ENCODE measurements around the gene PMFBP1.
A peak's percentile ranks its signal among the peaks of the same experiment; 100 is the strongest.

The PMFBP1 gene

DNA sequence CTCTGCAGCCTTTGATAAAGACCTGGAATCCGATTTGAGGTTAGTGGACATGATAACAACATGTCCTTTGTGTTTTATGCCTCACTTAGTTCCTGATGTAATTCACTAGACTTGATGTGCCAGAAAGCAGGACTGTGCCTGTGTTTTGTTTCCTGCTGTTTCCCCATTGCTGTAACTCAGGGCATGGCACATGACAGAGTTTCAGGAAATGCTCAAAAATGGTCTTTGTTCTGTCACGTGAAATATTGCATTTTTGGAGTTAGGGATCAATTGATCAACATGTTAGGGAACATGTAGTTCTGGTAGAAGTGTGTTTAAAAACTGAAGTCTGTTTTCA, 45.6 kb downstream of the PMFBP1 start:
- DNase-seq = no peak

- DNase-seq = no peak
Measured at GRCh38 chr16:72125635-72126428, 46.1 kb downstream of the PMFBP1 start.

DNA sequence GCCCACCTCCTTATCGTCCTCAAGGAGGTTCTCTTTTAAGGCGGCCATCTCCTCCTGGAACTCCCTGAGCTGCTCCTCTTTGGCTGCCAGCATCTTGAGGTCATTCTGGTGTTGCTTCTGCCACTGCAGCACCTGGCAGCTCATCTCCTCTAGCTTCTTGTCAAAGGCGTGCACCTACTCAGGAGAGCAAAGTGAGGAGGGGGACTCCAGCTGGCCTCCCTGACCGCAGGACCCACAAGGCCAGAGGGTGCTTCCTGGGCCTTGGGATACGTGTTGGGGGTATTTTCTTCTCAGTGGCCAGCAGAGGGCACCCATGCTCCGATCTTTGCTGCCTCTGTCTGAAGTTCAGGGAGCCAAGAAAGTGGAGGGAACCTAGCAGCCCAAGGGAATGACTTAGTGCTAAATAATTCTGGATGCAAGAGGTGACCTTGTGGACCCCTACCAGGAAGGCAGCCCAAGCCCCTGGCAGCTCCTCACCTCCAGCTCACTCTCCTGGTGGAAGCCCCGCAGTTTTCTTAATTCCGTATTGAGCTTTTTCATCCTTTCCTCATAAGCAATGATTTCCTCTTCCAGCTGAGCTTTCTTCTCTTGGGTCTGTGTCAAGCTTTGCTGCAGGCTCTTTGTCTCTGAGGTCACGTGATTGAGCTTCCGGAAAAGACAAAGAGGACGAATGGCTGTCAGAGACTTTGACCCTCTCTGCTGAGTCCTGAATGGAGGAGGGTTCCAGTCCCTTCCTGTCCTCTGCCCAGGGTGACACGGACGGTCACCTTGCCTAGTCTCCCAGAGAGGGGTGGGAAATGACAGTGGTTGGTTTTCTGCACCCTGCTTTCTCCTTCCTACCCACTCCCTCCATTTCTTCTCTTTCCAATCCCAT, 47.0 kb downstream of the PMFBP1 start:
- peak; percentile 36 for DNase-seq

DNA sequence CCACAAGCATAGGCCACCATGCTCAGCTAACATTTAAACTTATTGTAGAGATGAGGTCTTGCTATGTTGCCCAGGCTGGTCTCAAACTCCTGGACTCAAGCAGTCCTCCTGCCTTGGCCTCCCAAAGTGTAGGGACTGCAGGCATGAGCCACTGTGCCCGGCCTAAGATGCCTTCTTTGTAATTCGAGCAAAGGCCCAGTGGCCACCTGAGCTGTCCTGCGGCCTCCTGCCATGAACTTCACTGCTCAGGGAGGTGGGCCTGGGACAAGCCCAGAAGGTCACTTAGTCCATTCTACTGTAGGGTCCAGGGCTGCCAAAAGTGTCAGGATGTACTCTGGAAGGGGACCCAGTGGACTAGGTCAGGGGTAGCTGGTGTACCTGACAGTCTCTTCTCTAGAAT, 47.8 kb downstream of the PMFBP1 start:
- DNase-seq = no peak

DNA sequence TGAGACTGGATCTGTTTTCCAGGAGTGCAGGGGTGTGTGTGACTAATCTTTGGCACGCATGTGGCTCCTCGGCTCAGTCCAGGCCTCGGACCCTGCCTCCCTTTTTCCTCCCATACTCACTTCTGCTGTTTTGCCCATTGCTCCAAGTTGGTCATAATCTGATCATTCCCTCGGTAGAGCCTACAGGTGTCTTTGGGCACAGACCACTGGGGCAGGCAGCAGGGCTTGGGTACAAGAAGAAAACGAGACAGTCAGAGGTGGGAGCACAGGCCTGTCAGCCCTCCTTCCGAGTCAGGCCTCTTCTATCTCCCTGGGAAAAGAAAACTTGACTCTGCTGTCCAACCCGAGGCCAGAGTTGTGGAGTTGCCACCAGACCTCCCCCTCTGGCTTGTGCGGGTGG, 48.5 kb downstream of the PMFBP1 start:
- no peak for DNase-seq

DNA sequence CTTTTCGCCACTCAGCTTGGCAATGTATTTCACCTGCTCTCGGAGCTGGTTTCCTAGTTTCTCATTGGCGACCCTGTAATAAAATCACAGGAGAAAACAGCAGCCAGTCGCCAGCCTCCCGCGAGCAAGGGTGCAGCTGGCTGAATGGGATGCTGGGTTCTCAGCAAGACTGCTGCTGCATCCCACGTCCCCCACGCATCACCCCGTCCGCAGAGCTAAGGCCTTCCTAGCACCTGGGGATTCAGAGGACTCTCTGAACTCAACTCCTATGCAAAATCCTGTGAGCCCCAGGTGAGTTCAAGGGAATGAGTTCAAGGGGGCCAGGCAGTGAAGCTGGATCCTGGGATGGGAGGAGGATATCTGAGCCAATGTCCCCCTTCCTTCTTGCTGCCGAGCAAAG, 49.0 kb downstream of the PMFBP1 start:
- no peak for DNase-seq

DNA sequence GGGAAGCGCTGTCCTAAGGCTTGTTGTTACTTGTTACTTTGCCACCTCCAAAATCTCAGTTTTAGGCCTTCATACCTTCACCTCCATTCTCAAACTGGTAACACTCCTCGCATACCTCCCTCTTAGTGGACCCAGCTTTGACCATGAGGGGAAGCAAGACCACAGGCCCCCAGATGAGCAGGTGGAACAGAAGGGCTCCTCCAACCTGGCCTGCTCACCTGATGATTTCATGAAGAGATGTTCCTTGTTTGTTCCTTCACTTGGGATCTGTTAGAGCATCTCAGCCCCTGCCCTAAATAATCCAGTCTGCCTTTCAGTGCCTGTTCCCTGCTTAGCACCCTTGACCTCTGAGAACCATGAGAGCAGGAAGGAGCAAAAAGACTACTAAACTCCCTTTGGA, 49.6 kb downstream of the PMFBP1 start:
- DNase-seq = no peak

DNA sequence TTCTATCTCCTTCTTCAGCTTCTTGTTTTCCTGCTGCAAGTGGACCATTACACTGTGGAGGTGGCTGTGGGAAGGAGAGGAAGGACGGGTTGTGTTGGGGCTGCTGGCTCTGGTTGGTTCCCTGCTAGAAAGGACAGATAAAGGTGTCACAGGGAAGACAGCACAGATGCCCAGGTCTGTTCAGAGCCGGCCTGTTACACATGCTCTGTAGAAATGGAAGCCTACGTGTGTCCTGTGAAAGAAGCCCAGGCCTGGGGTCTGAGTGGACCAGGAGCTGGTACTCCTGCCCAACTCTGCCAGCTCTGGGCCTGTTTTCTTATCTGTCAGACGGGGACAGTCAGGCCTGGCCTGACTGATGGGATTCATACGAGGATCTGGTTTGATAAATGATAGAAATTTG, 51.9 kb downstream of the PMFBP1 start:
- DNase-seq = no peak

DNA sequence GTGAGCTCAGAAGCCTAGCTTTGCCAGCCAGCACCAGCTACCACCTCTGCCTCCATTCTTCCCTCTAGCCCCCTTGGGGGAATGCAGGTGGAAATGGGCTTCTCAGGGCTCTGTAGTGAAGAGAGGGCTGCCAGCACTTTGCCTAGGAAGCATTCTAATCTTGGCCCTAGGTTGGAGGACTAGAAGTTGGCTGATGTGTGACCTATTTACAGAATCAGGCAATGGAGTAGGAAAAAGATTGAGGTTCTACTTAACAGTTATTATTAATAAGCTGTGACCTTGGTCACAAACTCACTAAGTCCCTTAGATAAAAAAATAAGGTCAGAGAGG, 58.4 kb downstream of the PMFBP1 start:
- DNase-seq = no peak

DNA sequence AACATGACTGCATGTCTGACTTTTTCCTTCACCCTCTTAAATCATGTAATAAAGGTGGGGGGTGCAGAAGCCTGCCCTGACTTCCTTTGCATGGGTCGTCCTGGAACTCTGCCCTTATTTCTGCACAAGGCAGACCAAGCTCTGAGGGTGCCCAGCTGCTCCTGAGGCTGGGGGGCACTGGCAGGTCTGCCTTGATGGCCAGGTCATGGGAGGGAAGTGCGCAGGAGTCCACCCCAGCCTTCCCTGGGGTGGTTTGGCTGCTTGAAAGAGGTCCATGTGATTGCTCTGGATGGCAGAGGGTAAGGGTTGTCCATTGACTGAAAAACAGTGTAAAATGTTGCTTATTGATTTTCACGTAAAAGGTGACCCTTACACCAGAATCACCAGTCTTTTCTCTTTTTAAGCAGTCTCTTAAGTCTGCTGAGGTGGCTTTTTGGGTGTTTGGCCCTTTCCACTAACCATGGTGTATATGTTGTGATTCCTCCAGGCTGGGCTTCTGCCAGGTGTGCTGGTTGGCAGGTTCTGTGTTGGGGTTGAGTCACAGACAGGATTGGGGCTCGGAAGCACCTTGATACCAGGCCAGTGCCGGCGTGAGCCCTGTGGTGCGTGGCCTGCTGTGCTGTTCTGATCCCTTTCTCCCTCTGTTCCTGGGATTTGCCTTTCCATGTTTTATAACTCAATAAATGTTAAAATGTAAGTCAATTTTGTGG, 58.9 kb downstream of the PMFBP1 start:
- no peak for DNase-seq

DNA sequence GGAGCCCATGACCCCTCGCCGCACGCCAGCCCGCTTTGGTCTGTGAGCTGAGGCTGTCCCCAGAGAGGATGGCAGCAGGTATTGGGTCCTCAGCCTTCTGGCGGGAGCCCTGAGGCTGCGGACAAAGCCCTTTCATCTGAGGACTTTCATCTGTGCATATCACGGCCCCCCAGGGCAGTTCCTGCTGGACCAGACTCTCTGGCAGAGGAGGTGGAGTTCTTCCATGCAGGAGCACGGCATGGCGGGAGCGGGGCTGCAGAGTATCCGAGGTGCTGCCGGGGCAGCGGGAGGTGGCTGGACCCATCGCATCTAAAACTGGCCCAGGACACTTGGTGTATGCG, 59.5 kb downstream of the PMFBP1 start:
- DNase-seq = no peak

- DNase-seq = no peak
Measured at GRCh38 chr16:72111657-72112451, 60.1 kb downstream of the PMFBP1 start.

- DNase-seq = no peak
Measured at GRCh38 chr16:72110662-72111615, 61.0 kb downstream of the PMFBP1 start.

DNA sequence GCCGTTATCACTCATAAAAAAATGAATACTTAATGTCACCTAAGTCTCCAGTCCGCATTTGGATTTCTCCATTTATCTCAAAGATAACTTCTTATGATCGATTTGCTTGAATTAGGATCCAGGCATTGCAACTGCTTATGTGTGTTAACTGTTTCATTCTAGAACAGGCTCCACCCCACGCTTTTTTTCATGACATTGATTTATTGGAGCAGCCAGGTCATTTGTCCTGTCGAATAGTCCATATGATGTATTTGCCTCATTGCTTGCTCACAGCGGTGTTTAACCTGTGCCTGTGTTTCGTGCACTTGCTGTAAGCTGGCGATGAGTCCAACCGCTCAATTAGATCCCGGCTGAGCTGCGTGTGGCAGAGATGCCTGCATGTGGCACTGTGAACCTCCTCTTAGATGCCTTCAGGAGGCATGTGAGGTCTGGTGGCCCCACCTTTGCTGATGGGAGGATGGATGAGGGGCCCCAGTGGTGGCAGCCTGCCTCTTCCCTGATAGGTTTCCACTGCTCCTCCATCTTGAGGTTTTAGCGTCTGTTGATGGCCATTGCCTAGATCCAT, 61.9 kb downstream of the PMFBP1 start:
- DNase-seq = no peak

GRCh38 chr16:72109300-72109699, 62.7 kb downstream of the PMFBP1 start:
- DNase-seq = no peak

GRCh38 chr16:72108353-72109102, 63.4 kb downstream of the PMFBP1 start:
- no peak for DNase-seq

- no peak for DNase-seq
Measured at GRCh38 chr16:72107371-72107770, 64.6 kb downstream of the PMFBP1 start.

- no peak for DNase-seq
Measured at GRCh38 chr16:72105978-72106377, 66.0 kb downstream of the PMFBP1 start.

DNA sequence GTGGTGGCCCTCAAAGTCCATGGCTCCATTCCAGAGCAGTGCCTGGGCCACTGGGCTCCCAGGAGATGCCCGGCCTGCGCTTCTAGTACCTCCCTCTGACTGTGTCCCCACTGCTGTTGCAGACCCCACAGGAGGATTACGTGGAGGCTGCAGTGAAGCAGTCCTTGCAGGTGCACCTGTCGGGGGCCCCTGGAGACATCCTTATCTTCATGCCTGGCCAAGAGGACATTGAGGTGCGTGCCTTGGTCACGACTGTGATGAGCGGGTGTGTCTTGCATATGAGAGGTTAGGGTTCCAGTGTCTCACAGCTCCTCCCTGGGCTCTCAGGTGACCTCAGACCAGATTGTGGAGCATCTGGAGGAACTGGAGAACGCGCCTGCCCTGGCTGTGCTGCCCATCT, 67.0 kb downstream of the PMFBP1 start:
- DNase-seq = no peak

DNA sequence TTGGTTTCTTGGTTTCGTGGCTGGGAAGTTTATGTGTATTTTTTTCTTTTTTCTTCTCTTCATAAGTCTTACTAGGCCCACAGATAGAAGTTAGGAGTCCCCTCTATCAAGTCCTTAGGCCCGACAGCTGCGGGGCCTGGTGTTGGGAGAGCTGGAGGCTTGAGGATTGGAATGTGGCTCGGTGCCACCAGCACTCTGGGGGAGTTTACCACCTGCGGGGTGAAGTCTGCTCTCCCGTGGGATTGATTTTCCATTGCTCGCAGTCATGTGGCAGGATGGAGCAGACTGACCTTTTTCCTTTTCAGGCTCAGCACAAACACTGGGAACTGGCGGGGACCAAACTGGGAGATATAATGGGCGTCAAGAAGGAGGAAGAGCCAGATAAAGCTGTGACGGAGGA, 70.8 kb downstream of the PMFBP1 start:
- DNase-seq = no peak

DNA sequence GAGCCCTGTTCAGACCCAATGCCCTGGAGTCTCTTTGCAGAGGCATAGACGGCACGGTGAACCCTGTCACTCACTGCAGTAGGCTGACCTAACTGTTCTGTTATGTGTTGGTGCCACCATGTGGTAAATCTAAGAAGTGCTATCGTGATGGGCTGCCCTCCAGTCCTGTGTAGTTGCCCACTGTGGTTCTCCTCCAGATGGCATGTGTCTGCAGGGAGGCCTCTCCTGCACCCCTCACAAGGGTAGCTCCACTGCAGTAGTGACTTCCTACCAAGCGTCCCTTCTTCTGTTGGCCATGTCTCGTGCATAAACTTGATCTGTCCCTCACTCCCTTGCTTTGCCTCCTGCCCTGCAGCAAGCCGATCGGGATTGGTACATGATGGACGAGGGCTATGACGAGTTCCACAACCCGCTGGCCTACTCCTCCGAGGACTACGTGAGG, 72.6 kb downstream of the PMFBP1 start:
- DNase-seq = no peak
